Raji (cell line): ENCODE results near the gene COTL1.
A peak's percentile ranks its signal among the peaks of the same experiment; 100 is the strongest.

Experiments used
- POLR2A ChIP-seq: IDR thresholded peaks from 2 replicates; pipeline ENCODE4 v1.6.1; 2011; ENCODE audit warnings: low read depth, low read length, control low read depth; ENCODE audit not compliant: insufficient read depth

Gene COTL1

GRCh38 chr16:84610376-84610775, 7.5 kb downstream of the COTL1 start:
- TF ChIP-seq POLR2A, result no peak

- no peak for TF ChIP-seq POLR2A
Measured at GRCh38 chr16:84609563-84610177, 8.2 kb downstream of the COTL1 start.

GRCh38 chr16:84608282-84608681, 9.6 kb downstream of the COTL1 start:
- TF ChIP-seq POLR2A, result no peak

GRCh38 chr16:84607694-84608093, 10.2 kb downstream of the COTL1 start:
- TF ChIP-seq POLR2A, result peak; percentile 34; the same call in 1 of the 2 replicates

DNA sequence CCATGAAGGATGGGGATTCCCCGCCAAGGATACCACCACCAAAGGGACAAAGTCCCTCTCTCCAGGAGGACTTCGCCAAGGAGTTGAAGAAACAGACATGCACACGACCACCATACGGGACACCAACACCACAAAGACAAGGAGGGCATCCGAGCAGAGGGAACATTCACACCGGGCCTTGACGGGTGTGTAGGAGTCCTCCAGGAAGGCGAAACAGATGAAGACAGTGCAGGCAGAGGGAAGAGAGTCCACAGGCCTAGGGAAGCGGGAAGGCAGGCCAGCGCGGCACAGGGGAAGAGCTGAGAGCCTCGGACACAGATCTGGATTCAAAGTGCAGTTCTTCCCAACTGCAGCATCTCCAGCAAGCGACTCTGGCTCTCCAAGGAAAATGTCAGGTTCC, 10.8 kb downstream of the COTL1 start:
- no peak for TF ChIP-seq POLR2A

- TF ChIP-seq POLR2A, result no peak
Measured at GRCh38 chr16:84606081-84606875, 11.6 kb downstream of the COTL1 start.

GRCh38 chr16:84605339-84605848, 12.5 kb downstream of the COTL1 start:
- TF ChIP-seq POLR2A, result no peak

DNA sequence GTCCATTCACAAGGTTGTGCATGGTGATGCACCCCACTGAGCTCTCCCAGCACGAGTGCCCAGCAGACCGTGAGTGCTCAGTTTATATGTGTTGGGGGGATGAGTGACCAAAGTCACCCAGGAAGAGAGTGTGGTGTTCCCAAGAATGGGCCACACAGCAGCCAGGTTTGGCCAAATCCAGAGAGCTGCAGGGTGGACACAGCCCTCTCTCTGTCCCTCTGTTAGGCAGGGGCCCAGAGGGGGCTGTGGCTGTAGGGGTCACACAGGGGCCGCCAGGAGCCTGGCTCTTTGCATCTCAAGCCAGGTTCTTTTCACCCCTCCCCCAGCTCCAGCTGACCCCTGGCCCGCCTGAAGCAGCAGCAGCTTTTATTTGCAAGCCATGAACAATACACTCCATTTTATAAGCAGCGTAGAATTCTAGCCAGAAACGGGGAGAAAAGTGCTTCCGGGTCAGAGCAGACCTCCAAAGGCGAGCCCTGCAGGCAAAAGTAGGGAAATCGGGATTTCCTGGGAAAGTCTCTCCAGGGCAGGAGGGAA, 13.3 kb downstream of the COTL1 start:
- no peak for TF ChIP-seq POLR2A

DNA sequence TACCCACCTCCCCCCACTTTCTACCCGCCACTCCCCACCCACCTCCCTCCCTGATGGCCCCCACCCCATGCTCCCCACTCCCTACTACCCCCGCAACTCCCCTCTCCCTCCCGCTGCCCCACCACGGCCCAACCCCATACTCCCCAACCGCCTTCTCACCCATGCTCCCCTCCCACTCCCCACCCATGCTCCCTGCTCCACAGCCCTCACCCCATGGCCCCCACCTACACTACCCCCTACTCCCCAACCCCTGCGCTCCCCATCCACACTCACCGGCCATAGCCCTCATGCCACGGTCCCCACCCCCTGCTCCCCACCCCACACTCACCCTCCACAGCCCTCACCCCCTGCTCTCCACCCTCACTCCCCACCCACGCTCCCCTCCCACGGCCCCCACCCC, 13.9 kb downstream of the COTL1 start:
- no peak for TF ChIP-seq POLR2A

DNA sequence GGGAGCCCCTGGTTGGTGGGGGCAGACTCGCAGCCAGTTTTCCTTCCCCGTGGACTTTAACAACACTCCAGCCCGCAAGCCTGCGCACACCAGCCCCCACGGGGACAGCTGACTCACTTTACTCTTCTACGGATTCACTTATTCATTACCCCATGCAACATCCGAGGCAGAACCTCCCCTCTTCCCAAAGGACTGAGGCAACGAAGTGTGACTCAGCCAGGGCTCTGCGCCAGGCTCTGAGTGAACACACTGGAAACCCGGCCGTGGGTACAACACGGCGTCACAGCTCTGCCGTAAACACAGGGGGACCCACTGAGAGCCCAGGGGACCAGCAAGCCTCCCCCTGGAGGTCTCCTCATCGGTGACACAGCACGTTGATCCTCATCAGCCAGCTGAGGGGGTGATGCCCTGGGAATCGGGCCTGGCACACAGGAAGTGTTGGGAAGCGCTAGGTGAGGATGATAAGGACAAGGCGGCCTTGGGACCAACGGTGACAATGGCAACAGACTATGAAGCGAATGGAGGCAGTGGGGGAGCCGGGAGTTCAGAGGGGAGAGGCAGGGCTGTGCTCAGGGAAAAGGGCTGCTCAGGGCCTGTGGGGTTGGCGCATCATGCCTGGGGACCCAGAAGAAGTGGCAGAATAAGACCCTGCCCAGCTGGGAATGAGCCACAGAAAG, 14.6 kb downstream of the COTL1 start:
- no peak for TF ChIP-seq POLR2A

DNA sequence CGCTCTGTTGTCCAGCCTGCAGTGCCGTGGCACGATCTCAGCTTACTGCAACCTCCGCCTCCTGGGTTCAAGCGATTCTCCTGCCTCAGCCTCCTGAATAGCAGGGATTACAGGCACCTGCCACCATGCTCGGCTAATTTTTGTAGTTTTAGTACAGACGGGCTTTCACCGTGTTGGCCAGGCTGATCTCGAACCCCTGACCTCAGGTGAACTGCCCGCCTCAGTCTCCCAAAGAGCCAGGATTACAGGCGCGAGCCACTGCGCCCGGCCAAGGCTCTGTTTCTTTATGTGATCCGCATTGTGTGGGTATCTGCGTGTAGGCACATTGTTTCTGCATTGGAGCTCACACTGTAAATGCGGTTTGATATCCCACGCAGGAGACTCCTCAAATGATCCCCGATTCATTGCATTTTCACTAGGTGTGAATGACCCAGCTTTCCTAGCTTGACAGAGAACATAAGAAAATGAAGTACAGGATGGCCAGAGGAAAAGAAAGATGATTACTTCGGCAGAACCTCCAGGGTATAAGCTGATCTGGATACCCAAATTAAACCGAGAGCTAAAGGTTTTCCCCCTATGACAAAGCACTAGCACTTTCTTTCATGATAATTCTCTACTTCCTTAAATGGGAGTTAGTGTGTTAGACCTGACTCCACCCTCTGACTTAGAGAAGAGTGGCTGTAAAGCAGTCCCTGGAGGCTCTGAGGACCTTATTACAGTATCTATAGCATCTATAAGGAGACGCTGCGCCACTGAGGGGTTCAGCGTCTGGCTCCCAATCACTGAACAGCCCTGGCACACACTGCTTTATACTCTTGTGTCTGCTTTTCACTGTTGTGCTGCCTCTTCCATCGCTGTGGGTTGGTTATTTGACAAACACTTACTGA, 17.3 kb downstream of the COTL1 start:
- TF ChIP-seq POLR2A, result peak; percentile 34; the same call in 1 of the 2 replicates

- peak; percentile 43 for TF ChIP-seq POLR2A
Measured at GRCh38 chr16:84599521-84600202, 18.2 kb downstream of the COTL1 start.

- no peak for TF ChIP-seq POLR2A
Measured at GRCh38 chr16:84598360-84598759, 19.5 kb downstream of the COTL1 start.

DNA sequence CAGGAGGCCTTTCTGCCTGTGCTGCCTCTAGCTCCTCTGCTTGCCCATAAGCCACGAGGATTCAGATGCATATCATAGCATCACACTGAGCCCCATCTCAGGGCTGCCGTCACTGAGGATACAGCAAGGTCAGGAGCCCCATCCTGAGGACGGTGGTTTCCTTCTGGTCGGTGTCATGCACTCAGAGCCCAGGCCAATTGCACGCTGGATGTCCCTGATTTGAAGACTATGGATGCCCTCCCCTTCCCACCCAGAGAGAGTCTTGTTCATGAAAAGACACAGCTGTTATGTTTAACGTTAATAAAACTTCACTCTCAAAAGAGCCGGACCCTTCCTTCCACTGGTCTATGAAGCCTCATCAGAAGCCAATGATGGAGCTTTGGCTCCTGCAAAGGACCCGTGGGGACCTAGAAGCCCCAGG, 19.9 kb downstream of the COTL1 start:
- no peak for TF ChIP-seq POLR2A
